GM19043 (cell line): ENCODE data around the gene HSPB2.
"Not testable (repeated sequence)": the region's sequence is repeated elsewhere in the genome, so short reads cannot be mapped to it uniquely, and the experiment has no call there.

ENCODE experiments used
- ATAC-seq: cut with Tn5 transposase; IDR thresholded peaks from one replicate; pipeline ENCODE4 v1.9.1; 2021; ENCODE audit warnings: low read depth; ENCODE audit not compliant: unreplicated experiment

Gene HSPB2

DNA sequence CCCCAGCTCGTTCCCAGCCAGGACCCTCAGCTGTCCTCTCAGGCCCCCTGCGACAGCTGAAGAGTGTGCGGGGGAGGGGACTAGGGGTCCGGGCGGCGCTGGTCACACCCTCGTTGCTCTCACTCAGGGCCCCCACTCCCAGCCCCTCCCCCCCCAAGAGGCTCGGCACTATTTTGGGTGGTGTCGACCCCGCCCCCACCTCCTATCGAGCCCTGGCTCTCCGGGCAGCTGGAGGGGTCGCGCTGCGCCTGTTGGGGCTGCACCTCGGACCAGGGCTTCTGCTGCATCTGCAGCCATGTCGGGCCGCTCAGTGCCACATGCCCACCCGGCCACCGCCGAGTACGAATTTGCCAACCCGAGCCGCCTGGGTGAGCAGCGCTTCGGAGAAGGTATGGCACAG, at the start of gene HSPB2:
TSS of gene HSPB2 (plus strand) at position 200 of the 400 bp plus-strand sequence. CDS start at position 296, 96 bp downstream.
- ATAC-seq = no peak

DNA sequence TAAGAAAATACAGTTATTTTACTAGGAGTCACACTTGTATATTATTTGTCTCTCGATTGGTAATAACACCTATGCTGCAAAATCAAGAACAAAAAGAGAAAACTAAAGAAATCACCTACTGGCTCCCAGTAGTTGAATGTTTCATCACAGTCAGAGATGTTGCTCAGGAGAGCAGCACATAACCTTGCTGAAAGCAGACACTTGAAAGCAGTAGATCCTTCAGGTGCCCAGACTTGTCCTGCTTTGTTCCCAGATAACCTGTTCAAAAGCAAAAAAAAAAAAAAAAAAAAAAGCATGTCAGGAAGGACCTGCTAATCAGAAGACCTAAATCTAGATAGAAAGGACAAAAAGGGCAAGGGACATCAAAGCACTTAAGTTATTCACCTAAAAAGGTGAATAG, 42.4 kb upstream of the HSPB2 start:
- ATAC-seq = no peak

DNA sequence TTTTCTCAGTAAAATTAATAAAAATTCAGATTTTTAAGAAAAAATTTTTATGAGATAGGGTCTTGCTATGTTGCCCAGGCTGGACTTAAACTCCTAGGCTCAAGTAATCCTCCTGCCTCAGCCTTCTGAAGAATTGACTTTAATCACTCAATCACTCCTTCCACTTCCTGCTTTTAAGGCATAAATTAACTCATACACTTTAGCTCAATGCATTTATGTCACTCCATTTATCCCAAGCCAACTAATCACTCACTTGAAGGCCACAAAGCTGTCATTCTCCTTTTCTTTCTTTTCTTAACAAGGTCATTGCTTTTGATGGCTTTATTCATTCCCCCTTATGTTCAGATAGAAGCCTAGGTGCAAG, 42.0 kb upstream of the HSPB2 start:
- no peak for ATAC-seq

DNA sequence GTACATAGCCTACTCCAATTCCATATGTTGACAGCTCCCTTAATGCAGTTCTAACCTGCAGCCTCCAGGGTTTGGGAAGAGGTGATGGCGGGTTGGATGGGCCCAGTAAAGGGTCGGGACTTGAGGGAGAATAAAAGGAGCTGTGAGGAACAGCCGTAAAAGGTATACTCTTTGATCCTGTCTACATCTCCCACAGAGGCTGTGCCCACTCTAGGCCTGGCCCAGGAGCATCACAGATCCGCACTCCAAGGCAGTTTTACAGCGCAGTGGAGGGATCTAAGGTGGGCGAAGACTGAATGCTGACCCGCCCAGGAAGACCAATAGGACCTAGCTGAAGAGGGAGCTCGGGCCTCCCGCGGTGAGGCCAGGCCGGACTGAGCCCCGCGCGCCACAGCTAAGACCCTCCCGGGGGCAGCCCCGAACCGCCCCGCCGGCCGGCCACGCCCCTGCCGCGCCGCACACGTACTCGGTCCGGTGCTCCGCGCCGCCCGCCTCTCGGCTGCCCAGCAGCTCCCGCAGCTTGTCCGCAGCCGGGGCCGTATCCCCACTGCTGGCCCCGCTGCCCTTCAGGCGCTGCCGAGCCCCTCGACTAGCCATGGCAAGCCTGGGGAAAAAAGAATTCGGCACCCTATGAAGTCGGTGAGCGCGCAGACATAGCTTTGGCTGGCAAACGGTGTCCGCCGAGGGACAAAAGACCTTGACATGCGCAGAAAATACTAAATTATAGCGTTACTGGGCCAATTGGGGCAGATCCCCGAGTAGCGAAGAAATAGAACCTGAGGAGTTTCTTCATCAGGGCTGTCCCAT, 41.4 kb upstream of the HSPB2 start, which contains the start of gene ALG9:
TSS of gene ALG9 (minus strand) at position 696 of the 807 bp plus-strand sequence. CDS start at position 597, 99 bp downstream.
- peak; percentile 83 for ATAC-seq

- no peak for ATAC-seq
Measured at GRCh38 chr11:111871693-111872161, 40.8 kb upstream of the HSPB2 start.

- no peak for ATAC-seq
Measured at GRCh38 chr11:111878385-111878848, 34.1 kb upstream of the HSPB2 start.

- ATAC-seq = peak; percentile 93
Measured at GRCh38 chr11:111878849-111879636, 33.5 kb upstream of the HSPB2 start, which contains the start of the genes CFAP68 and FDXACB1. Gene CFAP68, plus strand, starts transcription at chr11:111879541. Its CDS starts 20 bp downstream, at chr11:111879561. Gene FDXACB1, minus strand, starts transcription at chr11:111879165. Its CDS starts 33 bp downstream, at chr11:111879132.

- ATAC-seq = no peak
Measured at GRCh38 chr11:111879637-111879960, 32.9 kb upstream of the HSPB2 start.

- no peak for ATAC-seq
Measured at GRCh38 chr11:111882202-111882601, 30.3 kb upstream of the HSPB2 start.

DNA sequence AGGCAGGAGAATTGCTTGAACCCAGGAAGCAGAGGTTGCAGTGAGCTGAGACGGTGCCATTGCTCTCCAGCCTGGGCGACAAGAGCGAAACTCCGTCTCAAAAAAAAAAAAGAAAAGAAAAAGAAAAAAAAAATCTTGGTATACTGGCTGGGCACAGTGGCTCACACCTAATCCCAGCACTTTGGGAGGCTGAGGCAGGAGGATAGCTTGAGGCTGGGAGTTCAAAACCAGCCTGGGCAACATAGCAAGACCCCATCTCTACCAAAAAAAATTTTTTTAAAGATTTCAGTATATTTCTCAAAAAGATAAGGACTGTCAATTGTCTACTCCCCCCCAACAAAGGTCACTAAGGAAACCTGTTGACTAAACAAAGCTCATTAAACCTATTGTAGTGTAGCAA, 27.5 kb upstream of the HSPB2 start:
- ATAC-seq = not testable (repeated sequence)

DNA sequence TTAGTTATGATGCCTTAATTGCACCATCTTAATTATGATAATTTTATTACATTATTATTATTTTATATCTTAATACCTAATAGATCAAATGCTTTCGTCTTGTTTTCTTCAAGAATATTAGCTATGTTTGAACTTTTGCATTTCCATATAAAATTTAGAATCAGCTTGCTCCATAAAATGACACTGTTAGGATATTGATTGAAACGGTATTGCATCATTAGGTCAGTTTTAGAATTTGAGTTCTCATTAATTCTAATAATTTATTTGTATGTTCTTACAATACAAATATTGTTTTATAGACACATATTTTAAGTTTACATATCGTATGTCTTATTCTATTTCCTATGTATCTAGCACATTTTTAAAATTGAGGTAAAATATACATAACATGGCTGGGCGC, 26.5 kb upstream of the HSPB2 start:
- no peak for ATAC-seq

DNA sequence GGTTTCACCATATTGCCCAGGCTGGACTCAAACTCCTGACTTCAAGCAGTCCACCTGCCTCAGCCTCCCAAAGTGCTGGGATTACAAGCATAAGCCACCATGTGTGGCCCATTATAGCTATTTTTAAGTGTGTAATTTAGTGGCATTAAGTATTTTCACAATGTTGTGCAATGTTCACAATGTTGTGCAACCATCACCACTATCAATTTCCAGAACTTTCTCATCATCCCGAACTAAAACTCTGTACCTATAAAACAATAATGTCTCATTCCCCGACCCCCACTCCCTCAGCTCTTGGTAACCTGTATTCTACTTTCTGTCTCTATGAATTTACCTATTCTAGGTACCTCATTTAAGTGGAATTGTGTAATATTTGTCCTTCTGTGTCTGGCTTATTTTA, 25.7 kb upstream of the HSPB2 start:
- no peak for ATAC-seq

- no peak for ATAC-seq
Measured at GRCh38 chr11:111905411-111905810, 7.1 kb upstream of the HSPB2 start.

DNA sequence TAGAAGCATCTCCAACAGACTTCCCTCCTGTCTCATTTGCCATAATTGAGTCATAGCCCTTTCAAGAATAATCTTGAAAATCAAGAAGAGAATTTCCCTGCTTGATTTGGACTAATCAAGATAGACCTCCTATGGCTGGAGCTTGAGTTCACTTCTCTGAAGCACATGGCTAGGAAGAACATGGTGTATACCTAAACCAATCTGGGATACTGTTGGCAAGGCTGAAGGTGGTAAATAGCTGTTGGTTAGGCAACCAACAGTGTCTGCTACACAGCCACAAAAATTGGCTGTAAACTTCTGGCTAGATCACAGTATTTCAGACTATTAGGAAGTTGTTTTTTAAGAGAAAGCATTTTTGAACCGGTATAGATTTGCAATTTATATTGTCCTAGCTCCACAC, 5.9 kb upstream of the HSPB2 start:
- ATAC-seq = no peak

GRCh38 chr11:111908639-111909305, 3.8 kb upstream of the HSPB2 start:
- no peak for ATAC-seq

- no peak for ATAC-seq
Measured at GRCh38 chr11:111909378-111909777, 3.2 kb upstream of the HSPB2 start.

GRCh38 chr11:111910676-111911562, 1.6 kb upstream of the HSPB2 start:
- no peak for ATAC-seq

DNA sequence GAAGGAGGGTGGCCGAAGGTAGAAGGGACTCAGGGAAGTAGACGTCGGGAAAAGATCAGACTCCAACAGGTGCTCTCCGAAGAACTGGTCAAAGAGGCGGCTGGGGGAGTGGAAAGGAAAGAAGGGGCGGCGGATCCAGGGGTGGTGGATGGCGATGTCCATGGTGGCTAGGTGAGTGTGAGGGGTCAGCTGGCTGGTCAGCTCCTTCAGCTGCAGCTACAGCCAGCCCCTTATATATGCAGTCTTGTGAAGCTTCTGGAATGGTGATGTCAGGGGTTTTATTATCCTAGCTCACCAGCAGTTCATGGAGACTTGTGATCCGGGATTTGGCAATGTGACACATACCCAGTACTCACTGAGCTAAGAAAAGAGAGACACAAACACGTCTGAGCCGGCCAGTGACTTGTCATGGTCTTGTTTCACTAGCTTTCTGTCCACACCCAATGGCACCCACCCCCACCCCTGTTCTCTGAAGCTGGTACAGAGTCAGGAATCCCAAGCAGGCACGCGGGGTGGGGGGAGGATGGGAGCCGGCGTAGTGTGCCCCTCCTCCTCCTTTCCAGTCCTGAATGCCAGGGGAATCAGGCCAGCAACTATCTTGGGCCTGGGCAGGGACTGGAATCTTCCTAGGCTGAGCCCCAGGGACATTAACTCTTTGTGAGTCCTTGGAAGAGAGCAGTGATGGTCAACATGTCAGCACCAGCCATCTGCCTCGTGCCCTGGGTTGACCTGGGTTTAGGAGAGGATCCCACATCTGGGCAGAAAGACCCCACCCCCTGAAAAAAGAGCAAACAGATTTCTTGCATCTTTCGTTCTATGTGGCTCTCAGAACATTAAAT, 752 bp upstream of the HSPB2 start, which contains the start of gene CRYAB:
TSS of gene CRYAB (minus strand) at position 208 of the 839 bp plus-strand sequence. CDS start at position 162, 46 bp downstream.
- ATAC-seq = no peak
